Measurements from ENCODE around the gene CYP4F11.

- TF ChIP-seq, protein P1, sequence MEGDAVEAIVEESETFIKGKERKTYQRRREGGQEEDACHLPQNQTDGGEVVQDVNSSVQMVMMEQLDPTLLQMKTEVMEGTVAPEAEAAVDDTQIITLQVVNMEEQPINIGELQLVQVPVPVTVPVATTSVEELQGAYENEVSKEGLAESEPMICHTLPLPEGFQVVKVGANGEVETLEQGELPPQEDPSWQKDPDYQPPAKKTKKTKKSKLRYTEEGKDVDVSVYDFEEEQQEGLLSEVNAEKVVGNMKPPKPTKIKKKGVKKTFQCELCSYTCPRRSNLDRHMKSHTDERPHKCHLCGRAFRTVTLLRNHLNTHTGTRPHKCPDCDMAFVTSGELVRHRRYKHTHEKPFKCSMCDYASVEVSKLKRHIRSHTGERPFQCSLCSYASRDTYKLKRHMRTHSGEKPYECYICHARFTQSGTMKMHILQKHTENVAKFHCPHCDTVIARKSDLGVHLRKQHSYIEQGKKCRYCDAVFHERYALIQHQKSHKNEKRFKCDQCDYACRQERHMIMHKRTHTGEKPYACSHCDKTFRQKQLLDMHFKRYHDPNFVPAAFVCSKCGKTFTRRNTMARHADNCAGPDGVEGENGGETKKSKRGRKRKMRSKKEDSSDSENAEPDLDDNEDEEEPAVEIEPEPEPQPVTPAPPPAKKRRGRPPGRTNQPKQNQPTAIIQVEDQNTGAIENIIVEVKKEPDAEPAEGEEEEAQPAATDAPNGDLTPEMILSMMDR (IDR thresholded peaks at IDR 0.05; ENCODE audit: borderline replicate concordance, extremely low read depth, low read length, poor library complexity, severe bottlenecking), result no peak
- TF ChIP-seq EZH2 (IDR thresholded peaks at IDR 0.05; ENCODE audit: borderline replicate concordance, low read depth, low read length, severe bottlenecking), result no peak
These were observed 40.0 kb downstream of the CYP4F11 start for GRCh38 chr19:15894359-15894758.

All from DND-41 (cell line).